Brain microvascular endothelial cell (primary cell): Measurements from ENCODE around the gene STAP2.

Experiments used
- DNase-seq: peaks from one replicate; pipeline ENCODE4 v3.0.0-alpha.2; 2020
- H3K27ac ChIP-seq: fragments of 250-450 bp; sonication (Bioruptor Pico); 2 replicates; pipeline ENCODE4 v1.5.1; 2020; ENCODE audit warnings: mild to moderate bottlenecking, moderate library complexity
- H3K27me3 ChIP-seq: fragments of 250-450 bp; sonication (Bioruptor Pico); replicated peaks from 2 replicates; pipeline ENCODE4 v1.5.1; 2020; ENCODE audit warnings: mild to moderate bottlenecking
- H3K36me3 ChIP-seq: fragments of 250-450 bp; sonication (Bioruptor Pico); replicated peaks from 2 replicates; pipeline ENCODE4 v1.5.1; 2020; ENCODE audit warnings: mild to moderate bottlenecking
- H3K4me3 ChIP-seq: 2 replicates; pipeline ENCODE4 v1.5.1; 2011; ENCODE audit warnings: low read depth, mild to moderate bottlenecking, control low read depth, low read length, moderate library complexity
- in situ Hi-C: cut with HindIII; loops from 2 replicates; pipeline ENCODE4 v1.10.0; 2017; ENCODE audit warnings: low sequenced_read_pairs, low pct_ligation_motif_present
- TF ChIP-seq, protein P1 (sequence below): IDR thresholded peaks from 2 replicates; pipeline ENCODE4 v1.5.1; 2011; ENCODE audit warnings: low read depth, mild to moderate bottlenecking, moderate library complexity, low read length, control low read depth, inconsistent platforms; ENCODE audit errors: missing control alignments

Gene STAP2, protein sequence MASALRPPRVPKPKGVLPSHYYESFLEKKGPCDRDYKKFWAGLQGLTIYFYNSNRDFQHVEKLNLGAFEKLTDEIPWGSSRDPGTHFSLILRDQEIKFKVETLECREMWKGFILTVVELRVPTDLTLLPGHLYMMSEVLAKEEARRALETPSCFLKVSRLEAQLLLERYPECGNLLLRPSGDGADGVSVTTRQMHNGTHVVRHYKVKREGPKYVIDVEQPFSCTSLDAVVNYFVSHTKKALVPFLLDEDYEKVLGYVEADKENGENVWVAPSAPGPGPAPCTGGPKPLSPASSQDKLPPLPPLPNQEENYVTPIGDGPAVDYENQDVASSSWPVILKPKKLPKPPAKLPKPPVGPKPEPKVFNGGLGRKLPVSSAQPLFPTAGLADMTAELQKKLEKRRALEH

DNA sequence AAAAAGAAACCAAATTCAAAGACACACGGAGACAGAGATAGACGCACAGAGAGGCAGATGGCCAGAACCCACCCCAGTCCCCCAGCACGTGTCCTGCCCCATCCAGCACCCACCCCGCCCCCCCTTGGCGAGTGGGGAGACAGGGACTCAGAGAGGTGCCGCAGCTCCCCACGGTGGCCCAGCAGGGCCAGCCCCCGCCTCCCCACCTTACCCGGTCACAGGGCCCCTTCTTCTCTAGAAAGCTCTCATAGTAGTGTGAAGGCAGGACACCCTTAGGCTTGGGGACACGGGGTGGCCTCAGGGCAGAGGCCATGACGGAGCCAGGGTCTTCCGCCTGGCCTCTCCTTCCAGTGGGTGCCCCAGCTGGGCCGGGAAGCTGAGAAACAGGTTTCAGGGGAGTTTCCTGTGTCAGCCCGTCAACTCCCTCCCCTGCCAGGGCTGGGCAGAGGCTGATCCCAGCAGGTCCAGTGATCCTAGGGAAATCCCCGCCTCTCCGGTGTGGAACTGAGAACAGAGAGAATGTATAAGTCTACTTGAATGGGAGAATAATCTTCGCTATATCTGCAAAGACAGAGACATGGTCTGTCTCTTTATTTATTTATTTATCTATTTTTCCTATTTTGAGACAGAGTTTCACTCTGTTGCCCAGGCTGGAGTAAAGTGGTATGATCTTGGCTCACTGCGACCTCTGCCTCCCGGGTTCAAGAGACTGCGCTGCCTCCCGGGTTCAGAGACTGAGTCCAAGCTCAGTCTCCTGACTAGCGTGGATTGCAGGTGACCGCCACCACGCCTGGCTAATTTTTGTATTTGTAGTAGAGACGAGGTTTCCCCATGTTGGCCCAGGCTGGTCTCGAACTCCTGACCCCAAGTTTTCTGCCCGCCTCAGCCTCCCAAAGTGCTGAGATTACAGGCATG, at the start of gene STAP2:
STAP2 (minus strand) TSS at position 387 of the 915 bp plus-strand sequence; CDS start at position 313, 74 bp downstream.
- no peak for DNase-seq
- in situ Hi-C loops, result no loop called here
- no peaks in the 10 kb centered on the region for H3K27me3 ChIP-seq
- TF ChIP-seq, protein P1, sequence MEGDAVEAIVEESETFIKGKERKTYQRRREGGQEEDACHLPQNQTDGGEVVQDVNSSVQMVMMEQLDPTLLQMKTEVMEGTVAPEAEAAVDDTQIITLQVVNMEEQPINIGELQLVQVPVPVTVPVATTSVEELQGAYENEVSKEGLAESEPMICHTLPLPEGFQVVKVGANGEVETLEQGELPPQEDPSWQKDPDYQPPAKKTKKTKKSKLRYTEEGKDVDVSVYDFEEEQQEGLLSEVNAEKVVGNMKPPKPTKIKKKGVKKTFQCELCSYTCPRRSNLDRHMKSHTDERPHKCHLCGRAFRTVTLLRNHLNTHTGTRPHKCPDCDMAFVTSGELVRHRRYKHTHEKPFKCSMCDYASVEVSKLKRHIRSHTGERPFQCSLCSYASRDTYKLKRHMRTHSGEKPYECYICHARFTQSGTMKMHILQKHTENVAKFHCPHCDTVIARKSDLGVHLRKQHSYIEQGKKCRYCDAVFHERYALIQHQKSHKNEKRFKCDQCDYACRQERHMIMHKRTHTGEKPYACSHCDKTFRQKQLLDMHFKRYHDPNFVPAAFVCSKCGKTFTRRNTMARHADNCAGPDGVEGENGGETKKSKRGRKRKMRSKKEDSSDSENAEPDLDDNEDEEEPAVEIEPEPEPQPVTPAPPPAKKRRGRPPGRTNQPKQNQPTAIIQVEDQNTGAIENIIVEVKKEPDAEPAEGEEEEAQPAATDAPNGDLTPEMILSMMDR, result no peak
- H3K27ac ChIP-seq, result no peak within 1 kb of the TSS
- H3K4me3 ChIP-seq, result peak within 1 kb of the TSS; percentile 40
- H3K36me3 ChIP-seq, result no peaks in the 10 kb centered on the region

DNA sequence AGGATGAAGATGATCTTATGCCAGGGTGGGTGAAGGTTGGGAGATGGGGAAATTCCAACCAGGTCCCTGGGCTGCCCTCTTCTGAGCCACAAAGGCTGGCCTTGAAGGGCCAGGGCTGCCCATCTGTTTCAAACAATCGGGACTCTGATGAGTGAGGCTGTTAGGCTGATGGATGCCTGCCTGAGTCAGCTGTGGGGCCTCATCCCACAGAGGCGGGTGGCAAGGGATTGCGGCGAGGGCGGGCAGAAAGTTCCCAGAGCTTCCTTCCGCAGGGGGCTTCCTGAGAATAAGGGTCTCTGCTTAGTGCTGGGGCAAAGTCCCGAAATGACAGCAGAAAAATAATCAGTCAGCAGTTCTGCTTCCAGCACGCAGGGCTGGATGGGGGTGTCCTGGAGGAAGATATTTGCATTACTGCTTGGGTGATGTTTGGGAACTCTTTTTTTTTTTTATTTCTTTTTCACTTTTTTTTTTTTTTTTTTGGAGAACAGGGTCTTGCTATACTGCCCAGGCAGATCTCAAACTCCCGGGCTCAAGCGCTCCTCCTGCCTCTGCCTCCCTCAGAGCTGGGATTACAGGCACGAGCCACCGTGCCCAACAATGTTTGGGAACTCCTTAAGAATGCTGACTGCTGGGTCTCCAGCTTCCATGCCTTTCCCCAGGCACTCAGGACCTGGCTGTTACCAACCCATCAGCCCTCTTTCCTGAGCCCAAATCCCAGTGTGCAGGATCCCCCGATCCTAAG, 47.6 kb upstream of the STAP2 start:
- TF ChIP-seq, protein P1, result peak; percentile 54
- H3K27me3 ChIP-seq, result no peaks in the 10 kb centered on the region
- H3K27ac ChIP-seq, result no peak overlapping the region
- no peak overlapping the region for H3K4me3 ChIP-seq
- peaks cover 16% of the 10 kb centered on the region for H3K36me3 ChIP-seq
- DNase-seq, result no peak
- in situ Hi-C loops, result no loop called here

DNA sequence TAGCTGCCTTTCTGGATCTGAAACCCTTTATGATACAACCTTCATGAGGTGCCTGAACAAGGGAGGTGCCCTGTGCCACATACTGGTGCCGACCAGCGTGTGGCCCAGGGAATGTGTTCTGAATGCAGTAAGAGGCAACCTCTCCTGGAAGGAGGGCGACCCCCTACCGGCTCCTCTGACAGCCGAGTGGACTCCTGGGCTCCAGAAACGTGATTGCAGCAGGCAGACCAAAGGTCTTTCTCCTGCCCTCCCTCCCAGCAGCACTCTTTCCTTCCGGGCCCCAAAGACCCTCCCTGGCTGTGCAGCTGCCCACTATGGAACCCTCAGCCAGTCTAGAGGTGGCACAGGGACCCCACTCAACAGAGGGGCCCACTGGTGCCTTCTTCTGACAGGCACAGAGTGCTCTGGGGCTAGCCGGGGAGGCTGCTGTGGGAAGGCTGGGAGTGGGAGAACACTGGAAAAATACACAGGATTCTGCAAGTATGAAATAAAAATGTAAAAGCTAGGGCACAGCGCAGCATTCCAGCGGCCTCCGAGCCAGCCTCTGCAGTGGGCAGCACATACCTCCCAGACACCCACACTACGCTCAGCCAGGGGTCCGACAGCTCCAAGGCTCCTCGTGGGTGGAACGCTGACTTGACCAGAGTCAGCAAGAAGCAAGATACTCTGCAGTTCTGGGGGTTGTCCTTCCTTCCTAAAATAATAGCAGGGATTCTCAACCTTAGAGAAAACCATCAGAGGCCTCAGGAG, 46.8 kb upstream of the STAP2 start:
- no peak overlapping the region for H3K27ac ChIP-seq
- no peaks in the 10 kb centered on the region for H3K27me3 ChIP-seq
- in situ Hi-C loops, result no loop called here
- no peak for DNase-seq
- TF ChIP-seq, protein P1, result no peak
- no peak overlapping the region for H3K4me3 ChIP-seq
- H3K36me3 ChIP-seq, result peaks cover 16% of the 10 kb centered on the region

DNA sequence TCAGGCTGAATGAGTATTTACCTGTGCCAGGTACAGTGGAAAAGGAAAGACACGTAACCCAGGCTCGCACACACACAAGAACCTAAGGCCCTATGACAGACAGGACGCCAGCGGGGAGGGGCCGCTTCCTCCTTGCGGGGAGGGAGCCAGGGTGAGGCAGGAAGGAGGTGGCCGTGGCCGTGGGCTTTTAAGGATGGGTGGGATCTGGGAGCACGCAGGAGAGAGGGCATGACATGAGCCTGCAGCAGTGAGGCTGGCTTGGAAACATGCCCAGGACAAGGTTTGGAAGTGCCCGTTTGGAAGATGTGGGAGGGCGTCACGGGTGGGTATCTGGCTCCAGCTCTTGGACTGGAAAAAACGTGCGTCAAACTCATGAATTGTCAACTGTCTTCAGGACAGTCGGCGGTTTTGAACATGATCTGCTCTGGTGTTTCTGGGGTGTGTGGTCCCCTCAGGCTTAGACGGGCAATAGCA, 41.7 kb upstream of the STAP2 start:
- Histone ChIP-seq H3K4me3 (no peak overlapping the region), H3K36me3 (peaks cover 15% of the 10 kb centered on the region), H3K27ac (no peak overlapping the region), H3K27me3 (no peaks in the 10 kb centered on the region)
- no peak for DNase-seq
- TF ChIP-seq, protein P1, result no peak
- in situ Hi-C loops, result no loop called here
